ENCODE measurements around the gene ZNF273. TPM values are rescaled to one million over a fixed set of nuclear protein-coding genes. Genes with fewer than 3 reads are reported as not detected.
A peak's percentile ranks its signal among the peaks of the same experiment; 100 is the strongest.

The ZNF273 gene
- total RNA-seq, 3 donors from 2014 or later, result 6.9 to 21.7 (median 18.0) TPM

- H3K4me1 ChIP-seq, result no peaks in the 10 kb centered on the region
- intact Hi-C loops (cut with DNase I; ENCODE audit: low total_unique reads), result no loop called here
Observed at GRCh38 chr7:64883113-64883905, 19.8 kb upstream of the ZNF273 start.

GRCh38 chr7:64884085-64884912 lies 18.8 kb upstream of the ZNF273 start:
- H3K27me3 ChIP-seq, result no peaks in the 10 kb centered on the region
- peak in 1 of 2 donors; percentile 12 for DNase-seq (ENCODE audit: low spot score in 2 of 2)
- TF ChIP-seq, protein P1, sequence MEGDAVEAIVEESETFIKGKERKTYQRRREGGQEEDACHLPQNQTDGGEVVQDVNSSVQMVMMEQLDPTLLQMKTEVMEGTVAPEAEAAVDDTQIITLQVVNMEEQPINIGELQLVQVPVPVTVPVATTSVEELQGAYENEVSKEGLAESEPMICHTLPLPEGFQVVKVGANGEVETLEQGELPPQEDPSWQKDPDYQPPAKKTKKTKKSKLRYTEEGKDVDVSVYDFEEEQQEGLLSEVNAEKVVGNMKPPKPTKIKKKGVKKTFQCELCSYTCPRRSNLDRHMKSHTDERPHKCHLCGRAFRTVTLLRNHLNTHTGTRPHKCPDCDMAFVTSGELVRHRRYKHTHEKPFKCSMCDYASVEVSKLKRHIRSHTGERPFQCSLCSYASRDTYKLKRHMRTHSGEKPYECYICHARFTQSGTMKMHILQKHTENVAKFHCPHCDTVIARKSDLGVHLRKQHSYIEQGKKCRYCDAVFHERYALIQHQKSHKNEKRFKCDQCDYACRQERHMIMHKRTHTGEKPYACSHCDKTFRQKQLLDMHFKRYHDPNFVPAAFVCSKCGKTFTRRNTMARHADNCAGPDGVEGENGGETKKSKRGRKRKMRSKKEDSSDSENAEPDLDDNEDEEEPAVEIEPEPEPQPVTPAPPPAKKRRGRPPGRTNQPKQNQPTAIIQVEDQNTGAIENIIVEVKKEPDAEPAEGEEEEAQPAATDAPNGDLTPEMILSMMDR (IDR thresholded peaks at IDR 0.05), result no peak
- TF ChIP-seq POLR2A (IDR thresholded peaks at IDR 0.05) (no peak), POLR2AphosphoS5 (IDR thresholded peaks at IDR 0.05) (no peak)
- intact Hi-C loops (cut with DNase I; ENCODE audit: low total_unique reads), result loop anchor here (2.0 kb wide), 1 partner anchor 37 kb away; no protein-coding TSS in a partner anchor
- H3K4me1 ChIP-seq, result no peaks in the 10 kb centered on the region
- no peaks in the 10 kb centered on the region for H3K9me3 ChIP-seq
- no peaks in the 10 kb centered on the region for H3K36me3 ChIP-seq
- H3K4me3 ChIP-seq, result no peak overlapping the region
- no peak overlapping the region for H3K27ac ChIP-seq

More at GRCh38 chr7:64883113-64883905, 19.8 kb upstream of the ZNF273 start:
- no peaks in the 10 kb centered on the region for H3K9me3 ChIP-seq
- peak overlapping the region; percentile 37 to 70 (median 59) for H3K4me3 ChIP-seq
- no peaks in the 10 kb centered on the region for H3K36me3 ChIP-seq
- no peak for TF ChIP-seq POLR2A (IDR thresholded peaks at IDR 0.05)
- TF ChIP-seq POLR2AphosphoS5 (IDR thresholded peaks at IDR 0.05), result no peak
- TF ChIP-seq, protein P1 (IDR thresholded peaks at IDR 0.05), result no peak
- peak in 1 of 2 donors; percentile 17 for DNase-seq (ENCODE audit: low spot score in 2 of 2)
- no peaks in the 10 kb centered on the region for H3K27me3 ChIP-seq
- H3K27ac ChIP-seq, result no peak overlapping the region

- Histone ChIP-seq H3K9me3 (no peaks in the 10 kb centered on the region), H3K4me1 (no peaks in the 10 kb centered on the region), H3K4me3 (no peak overlapping the region), H3K36me3 (no peaks in the 10 kb centered on the region), H3K27me3 (no peaks in the 10 kb centered on the region), H3K27ac (no peak overlapping the region)
- DNase-seq (ENCODE audit: low spot score in 2 of 2), result no peak
- intact Hi-C loops (cut with DNase I; ENCODE audit: low total_unique reads), result loop anchor here (2.0 kb wide), 1 partner anchor 36 kb away; no protein-coding TSS in a partner anchor
- no peak for TF ChIP-seq POLR2A (IDR thresholded peaks at IDR 0.05)
- no peak for TF ChIP-seq POLR2AphosphoS5 (IDR thresholded peaks at IDR 0.05)
- TF ChIP-seq, protein P1 (IDR thresholded peaks at IDR 0.05), result no peak
Observed at GRCh38 chr7:64884913-64885370, 18.1 kb upstream of the ZNF273 start.

GRCh38 chr7:64885520-64886240 lies 17.4 kb upstream of the ZNF273 start:
- no peaks in the 10 kb centered on the region for H3K9me3 ChIP-seq
- H3K4me1 ChIP-seq, result no peaks in the 10 kb centered on the region
- intact Hi-C loops (cut with DNase I; ENCODE audit: low total_unique reads), result loop anchor here (2.0 kb wide), 1 partner anchor 35 kb away; no protein-coding TSS in a partner anchor
- DNase-seq (ENCODE audit: low spot score in 2 of 2), result no peak
- H3K36me3 ChIP-seq, result no peaks in the 10 kb centered on the region
- H3K27ac ChIP-seq, result no peak overlapping the region
- H3K27me3 ChIP-seq, result no peaks in the 10 kb centered on the region
- no peak overlapping the region for H3K4me3 ChIP-seq
- TF ChIP-seq, protein P1 (IDR thresholded peaks at IDR 0.05), result no peak
- TF ChIP-seq POLR2AphosphoS5 (IDR thresholded peaks at IDR 0.05), result no peak
- no peak for TF ChIP-seq POLR2A (IDR thresholded peaks at IDR 0.05)

Data from breast epithelium (tissue), 4 donors.